Right ventricle myocardium superior (tissue), 1 donor: ENCODE measurements around the gene ARHGEF19. TPM values are rescaled to one million over a fixed set of nuclear protein-coding genes. Genes with fewer than 3 reads are reported as not detected.
"Not testable (repeated sequence)": the region's sequence is repeated elsewhere in the genome, so short reads cannot be mapped to it uniquely, and the experiment has no call there.

Source experiments
- ATAC-seq: fragments of 200-7000 bp; cut with Tn5 transposase; one replicate; pipeline ENCODE4 v1.9.1; 2020; ENCODE audit warnings: mild to moderate bottlenecking; ENCODE audit not compliant: poor library complexity
- DNase-seq: peaks from one replicate; pipeline ENCODE4 v3.0.0-alpha.2; 2020
- intact Hi-C: fragments of 100-400 bp; cut with DNase I; formaldehyde crosslinking; loops from one replicate; pipeline ENCODE4 v1.11.2; 2022
- total RNA-seq: library from RNA; stranded (reverse); fragmentation: NEBNext Ultra II Directional; extraction: Animal tissue kit (Norgen Biotek cat#: 25700); gene quantifications from one replicate; pipeline ENCODE4 v1.2.1, GENCODE V29; 2021
- donor health status: DM: no; HTN: yes; CAD: no; lungs with severe emphysema.

Gene ARHGEF19
- total RNA-seq, 1 donor from 2014 or later: 1.8 TPM

- intact Hi-C loops: loop anchor here (5.0 kb wide), 1 partner anchor 153 kb away; no protein-coding TSS in a partner anchor
- ATAC-seq (no peak), DNase-seq (no peak)
These were observed 3.2 kb downstream of the ARHGEF19 start for GRCh38 chr1:16209132-16209846.

DNA sequence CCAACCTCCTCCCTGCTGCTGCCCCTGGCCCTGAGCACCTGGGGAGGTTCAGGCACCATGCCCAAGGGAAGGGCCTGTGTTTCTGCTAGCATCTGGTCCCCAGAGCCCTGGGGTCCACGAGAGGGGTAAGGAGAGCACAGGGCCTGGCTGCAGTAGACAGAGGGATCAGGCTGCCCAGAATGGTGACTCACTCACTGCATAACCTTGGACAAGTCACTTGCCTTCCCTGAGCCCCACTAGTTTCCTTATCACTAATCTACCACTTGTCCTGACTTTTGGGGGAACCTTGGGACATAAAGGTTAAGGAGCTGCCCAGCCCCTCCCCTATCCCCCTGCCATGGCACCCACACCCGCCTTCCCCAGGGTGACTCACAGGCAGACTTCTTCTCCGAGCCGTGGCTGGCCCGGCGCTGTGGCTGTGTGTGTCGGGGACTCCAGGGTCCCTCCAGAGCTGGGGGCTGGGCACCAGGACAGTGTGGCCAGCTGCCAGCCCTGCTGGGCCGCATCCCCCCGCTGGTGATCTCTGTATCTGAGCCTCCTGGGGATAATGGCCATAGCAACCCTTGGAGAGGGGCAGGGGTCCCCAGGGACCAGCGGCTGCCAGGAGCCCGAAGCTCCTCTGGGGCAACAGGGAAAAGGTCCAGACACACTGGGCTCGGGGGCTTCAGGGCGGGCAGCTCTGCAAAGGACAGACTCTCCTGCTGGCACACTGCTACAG is 4.0 kb downstream of the ARHGEF19 start:
- DNase-seq: no peak
- intact Hi-C loops: loop anchor here (5.0 kb wide), 1 partner anchor 154 kb away; no protein-coding TSS in a partner anchor

GRCh38 chr1:16207318-16208269 is 4.9 kb downstream of the ARHGEF19 start:
- DNase-seq (no peak), ATAC-seq (no peak)
- intact Hi-C loops: loop anchor here (5.0 kb wide), 1 partner anchor 155 kb away; no protein-coding TSS in a partner anchor

More for the DNA sequence above, 4.0 kb downstream of the ARHGEF19 start:
- ATAC-seq: no peak

GRCh38 chr1:16206547-16207317 is 5.7 kb downstream of the ARHGEF19 start:
- ATAC-seq (peak; percentile 96), DNase-seq (peak; percentile 98)
- intact Hi-C loops: loop anchor here (5.0 kb wide), 1 partner anchor 156 kb away; no protein-coding TSS in a partner anchor

DNA sequence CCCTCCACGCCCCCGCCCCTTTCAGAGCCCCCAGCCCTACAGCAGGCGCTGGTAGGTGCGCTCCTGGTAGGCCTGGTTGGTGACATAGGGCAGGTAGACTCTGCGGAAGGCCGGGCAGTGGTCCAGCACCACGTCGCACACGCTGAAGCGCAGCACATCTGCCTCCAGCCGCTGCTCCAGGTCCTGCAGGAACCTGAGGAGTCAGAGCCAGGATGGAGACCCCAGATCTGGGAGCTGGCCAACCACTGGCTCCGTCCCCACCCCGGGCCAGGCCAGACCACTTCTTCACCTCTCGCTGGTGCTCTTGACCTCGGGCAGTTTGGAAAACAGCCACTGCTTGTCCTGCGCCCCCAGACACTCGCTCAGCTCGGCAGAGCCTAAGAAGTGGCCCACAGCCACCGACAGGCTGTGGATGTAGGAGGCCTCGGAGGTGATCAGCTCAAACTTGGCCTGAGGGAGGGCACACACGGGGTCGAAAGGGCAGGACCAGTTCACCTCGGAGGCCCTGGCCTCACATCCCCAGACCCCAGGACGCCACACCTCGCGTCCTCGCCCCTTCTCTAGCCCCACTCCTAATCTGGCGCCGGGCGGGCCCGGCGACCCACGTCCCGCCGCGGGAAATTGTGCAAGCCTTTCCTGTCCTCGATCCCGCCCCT is 6.4 kb downstream of the ARHGEF19 start:
- DNase-seq: peak; percentile 65
- intact Hi-C loops: loop anchor here (5.0 kb wide), 1 partner anchor 156 kb away; no protein-coding TSS in a partner anchor
- no peak for ATAC-seq

DNA sequence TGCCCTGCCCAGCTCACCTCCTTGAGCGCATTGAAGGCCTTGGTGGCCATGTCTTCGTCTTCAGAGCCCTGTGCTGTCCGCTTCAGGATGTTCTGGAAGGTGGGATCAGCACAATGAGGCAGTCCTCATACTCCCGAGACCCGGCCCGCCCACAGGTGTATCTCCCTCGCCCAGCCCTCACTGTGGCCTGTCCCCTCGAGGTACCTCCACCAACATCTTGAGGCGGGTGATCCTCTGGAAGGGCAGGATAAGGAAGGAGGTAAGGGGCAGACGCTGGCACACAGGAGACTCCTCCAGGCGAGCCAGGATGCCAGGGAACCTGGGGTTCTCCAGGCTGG is 7.1 kb downstream of the ARHGEF19 start:
- DNase-seq (no peak), ATAC-seq (no peak)
- intact Hi-C loops: loop anchor here (5.0 kb wide), 1 partner anchor 157 kb away; no protein-coding TSS in a partner anchor

- ATAC-seq (no peak), DNase-seq (peak; percentile 62)
- intact Hi-C loops: loop anchor here (5.0 kb wide), 1 partner anchor 158 kb away; no protein-coding TSS in a partner anchor
These were observed 7.7 kb downstream of the ARHGEF19 start for GRCh38 chr1:16204634-16205333.

DNA sequence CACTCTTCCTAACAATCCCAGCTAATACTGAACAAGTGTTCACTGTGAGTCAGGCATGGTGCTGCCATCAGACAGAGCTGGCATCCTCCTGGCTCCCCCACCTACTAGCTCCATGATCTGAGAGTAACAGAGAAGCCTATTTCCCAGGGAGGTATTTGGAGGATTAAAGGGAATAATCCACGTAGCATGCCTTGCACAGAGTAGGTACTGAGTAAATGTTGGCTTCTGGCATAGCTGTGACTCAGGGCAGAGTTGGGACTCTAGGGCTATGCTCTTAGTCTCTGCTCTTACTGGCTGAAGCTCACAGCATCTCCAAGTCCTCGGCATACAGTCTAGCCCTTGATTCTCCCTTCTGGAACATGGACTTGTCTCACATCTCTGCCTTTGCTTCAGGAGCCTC is 8.2 kb downstream of the ARHGEF19 start:
- DNase-seq: no peak
- intact Hi-C loops: no loop called here
- ATAC-seq: no peak

DNA sequence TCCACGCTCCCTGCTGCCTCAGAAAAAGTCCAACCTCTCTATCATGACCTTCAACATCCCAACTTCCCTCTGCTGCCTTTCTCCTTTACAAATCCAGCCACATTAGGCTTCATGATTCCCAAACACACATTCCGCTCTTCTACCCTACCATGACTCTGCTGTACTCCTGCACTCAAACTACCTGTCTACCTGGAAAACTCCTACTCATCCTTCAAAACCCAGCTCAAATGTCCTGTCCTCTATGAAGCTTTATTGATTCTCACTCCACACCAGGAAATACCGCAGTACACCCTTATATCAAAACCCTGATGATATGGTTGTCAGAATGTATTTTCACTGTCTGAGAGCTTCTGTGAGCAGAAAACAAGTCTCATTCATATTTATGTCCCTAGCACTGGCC is 8.9 kb downstream of the ARHGEF19 start:
- DNase-seq (no peak), ATAC-seq (no peak)
- intact Hi-C loops: no loop called here

DNA sequence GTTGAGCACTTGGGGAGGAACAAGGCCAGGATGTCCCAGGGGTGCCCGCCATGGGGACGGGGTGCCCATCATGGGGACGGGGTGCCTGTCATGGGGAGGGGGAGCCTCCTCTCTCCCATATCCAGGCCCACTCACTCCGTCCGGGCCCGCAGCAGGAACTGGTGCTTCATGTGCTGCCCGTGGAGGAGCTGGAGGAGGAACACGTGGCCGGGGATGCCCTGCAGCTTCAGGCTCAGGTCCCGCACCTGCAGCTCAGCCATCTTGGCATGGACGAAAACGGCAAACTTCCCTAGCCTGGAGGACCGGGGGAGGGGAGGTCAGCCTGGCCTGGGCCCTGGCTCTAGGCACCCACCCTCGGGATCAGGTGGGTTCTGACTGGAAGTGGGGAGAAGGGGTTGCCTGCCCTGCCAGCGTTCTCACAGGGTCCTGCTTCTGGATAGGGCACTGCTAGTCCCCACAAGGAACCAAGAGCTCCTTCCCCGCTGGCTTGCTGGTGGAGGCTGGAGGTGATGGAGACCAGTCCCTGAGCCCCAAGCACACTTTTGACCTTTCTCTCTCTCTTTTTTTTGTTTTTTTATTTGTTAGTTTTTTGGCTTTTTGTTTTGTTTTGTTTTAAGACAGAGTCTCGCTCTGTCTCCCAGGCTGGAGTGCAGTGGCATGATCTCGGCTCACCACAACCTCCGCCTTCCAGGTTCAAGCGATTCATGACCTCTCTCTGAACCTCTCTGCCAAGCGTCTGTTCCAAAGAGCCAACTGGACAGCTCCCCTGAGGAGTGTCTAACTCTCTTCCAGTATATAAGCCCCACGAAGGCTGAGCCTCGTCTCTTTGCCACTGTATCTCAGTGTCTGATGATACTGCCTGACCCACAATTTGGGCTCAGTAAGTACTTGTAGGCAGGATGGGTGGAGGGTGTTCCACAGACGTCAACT is 9.9 kb downstream of the ARHGEF19 start:
- DNase-seq (no peak), ATAC-seq (no peak)
- intact Hi-C loops: no loop called here

GRCh38 chr1:16199700-16200099 is 12.8 kb downstream of the ARHGEF19 start:
- ATAC-seq (no peak), DNase-seq (no peak)
- intact Hi-C loops: loop anchor here (10.0 kb wide), 1 partner anchor 205 kb away; no protein-coding TSS in a partner anchor

- no peak for ATAC-seq
- intact Hi-C loops: loop anchor here (10.0 kb wide), 1 partner anchor 204 kb away; no protein-coding TSS in a partner anchor
- DNase-seq: no peak
These were observed 13.3 kb downstream of the ARHGEF19 start for GRCh38 chr1:16199157-16199501.

DNA sequence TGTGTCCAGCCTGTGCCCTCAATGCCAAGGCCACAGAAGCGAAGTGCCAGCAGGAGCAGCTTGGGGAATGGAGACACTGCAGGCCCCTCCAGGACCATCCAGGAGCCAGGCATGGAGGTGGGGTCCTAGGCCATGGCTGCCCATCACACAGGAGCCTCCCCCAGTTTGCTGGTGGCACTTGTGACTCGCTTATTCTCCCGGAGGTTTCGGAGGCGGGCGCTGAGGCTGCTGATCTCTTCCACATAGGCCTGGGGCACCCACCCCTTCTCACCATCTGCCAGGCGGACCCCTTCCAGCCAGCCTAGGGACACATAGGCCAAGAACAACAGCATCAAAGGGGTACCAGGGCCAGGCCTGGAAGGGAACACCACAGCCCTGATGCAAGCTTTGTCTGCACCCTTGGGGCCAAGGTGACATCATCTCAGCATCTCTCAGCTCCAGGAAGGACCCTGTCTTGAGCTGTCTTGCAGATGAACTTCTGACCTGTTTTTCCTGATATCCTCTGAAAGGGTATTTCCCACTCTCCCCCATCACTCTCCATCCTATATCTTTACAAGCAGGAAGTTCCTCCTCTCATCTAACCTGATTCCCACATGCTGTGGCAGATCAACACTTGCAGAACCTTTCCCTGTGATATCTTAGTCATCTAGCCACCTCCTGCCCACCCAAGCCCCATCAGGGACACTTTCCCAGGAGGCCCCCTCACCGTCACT is 13.9 kb downstream of the ARHGEF19 start:
- ATAC-seq (no peak), DNase-seq (no peak)
- intact Hi-C loops: loop anchor here (10.0 kb wide), 1 partner anchor 204 kb away; no protein-coding TSS in a partner anchor

DNA sequence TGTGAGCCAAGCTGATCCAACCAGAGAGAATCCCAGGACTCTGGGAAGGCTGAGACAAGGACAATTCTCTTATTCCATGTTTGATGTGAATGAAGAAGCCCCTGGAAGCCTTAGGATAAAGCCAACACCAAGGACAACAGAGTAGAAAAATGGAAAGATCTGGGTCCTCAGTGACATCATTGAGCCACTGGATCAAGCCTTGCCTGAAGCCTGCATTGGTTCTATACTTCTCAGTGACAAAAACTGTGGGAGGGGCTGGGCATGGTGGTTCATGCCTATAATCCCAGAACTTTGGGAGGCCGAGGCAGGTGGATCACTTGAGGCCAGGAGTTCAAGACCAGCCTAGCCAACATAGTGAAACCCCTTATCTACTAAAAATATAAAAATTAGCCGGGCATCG is 15.6 kb downstream of the ARHGEF19 start:
- intact Hi-C loops: loop anchor here (10.0 kb wide), 1 partner anchor 202 kb away; no protein-coding TSS in a partner anchor
- ATAC-seq (no peak), DNase-seq (no peak)

GRCh38 chr1:16196139-16196538 is 16.3 kb downstream of the ARHGEF19 start:
- DNase-seq, ATAC-seq: not testable (repeated sequence)
- intact Hi-C loops: loop anchor here (10.0 kb wide), 1 partner anchor 201 kb away; no protein-coding TSS in a partner anchor
